ENCODE data around the gene RNF151. TPM values are rescaled to one million over a fixed set of nuclear protein-coding genes. Genes with fewer than 3 reads are reported as not detected.

Gene RNF151
- total and polyA plus RNA-seq, 2 of the 13 experiments (the other 11 are each of a cell fraction or from before 2014, with no cell fraction given) = not detected

DNA sequence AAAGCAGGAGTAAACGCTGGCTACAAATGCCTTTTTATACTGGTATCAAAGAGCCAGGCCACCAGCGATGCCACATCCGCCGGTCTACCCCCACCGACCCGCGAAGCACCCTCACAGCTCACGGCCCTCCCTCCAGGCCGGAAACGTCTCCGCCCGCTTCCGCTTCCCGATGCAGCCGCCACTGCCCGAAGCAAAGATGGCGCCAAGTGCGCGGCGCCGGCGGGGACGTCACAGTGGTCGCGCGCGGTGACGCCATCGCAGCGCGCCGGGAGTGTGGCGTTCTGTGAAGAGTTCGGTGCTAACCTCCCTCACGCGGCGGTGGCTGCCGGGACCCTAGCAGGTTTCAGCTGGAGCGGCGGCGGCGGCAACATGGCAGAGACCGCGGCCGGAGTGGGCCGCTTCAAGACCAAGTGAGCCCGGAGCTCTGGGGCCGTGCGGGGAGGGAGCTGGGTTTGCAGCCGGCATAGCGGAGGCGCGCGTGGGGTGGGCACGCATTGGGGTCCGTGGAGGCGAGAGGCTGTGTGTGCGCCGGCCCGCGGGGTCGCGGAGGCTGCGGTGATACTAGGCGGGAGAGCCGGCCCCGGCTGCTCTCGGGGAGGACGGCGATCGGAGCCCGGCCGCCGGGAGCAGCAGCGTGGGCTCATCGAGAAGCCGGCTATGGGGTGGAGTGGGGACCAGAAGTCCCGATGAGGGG is 5.3 kb downstream of the RNF151 start, which contains the start of gene TBL3 (continued):
- TF ChIP-seq SNRNP70 (IDR thresholded peaks at IDR 0.05; ENCODE audit: low read depth, low read length) (no peak), PAX8 (CRISPR knock-in tag; IDR thresholded peaks at IDR 0.05; ENCODE audit: borderline replicate concordance) (0 out of 2 replicates have a peak, but pooled peaks have one; percentile 86), MAFF (IDR thresholded peaks at IDR 0.05; ENCODE audit: low read depth, low read length) (no peak), RFXAP (CRISPR knock-in tag; IDR thresholded peaks at IDR 0.05; ENCODE audit: borderline replicate concordance) (no peak; the same call in 1 of the 2 replicates), NR2C2 (CRISPR knock-in tag; IDR thresholded peaks at IDR 0.05; ENCODE audit: borderline replicate concordance) (peak; percentile 95), KLF9 (CRISPR knock-in tag; IDR thresholded peaks at IDR 0.05; ENCODE audit: low read depth) (peak; percentile 84), PHF5A (CRISPR knock-in tag; IDR thresholded peaks at IDR 0.05; ENCODE audit: low read depth, unreplicated experiment) (no peak), PITX1 (CRISPR knock-in tag; IDR thresholded peaks at IDR 0.05) (peak; percentile 78; the same call in 1 of the 2 replicates), ZNF605 (CRISPR knock-in tag; IDR thresholded peaks at IDR 0.05) (peak; percentile 73; the same call in 1 of the 2 replicates), ZNF33A (CRISPR knock-in tag; IDR thresholded peaks at IDR 0.05; ENCODE audit: borderline replicate concordance) (no peak), HMG20B (CRISPR knock-in tag; conservative IDR thresholded peaks at IDR 0.05) (no peak), ZNF749 (CRISPR knock-in tag; IDR thresholded peaks at IDR 0.05; ENCODE audit: borderline replicate concordance) (peak; percentile 60; the same call in 1 of the 2 replicates), ARHGAP35 (CRISPR knock-in tag; IDR thresholded peaks at IDR 0.05; ENCODE audit: borderline replicate concordance) (peak; percentile 93), ZSCAN25 (CRISPR knock-in tag; IDR thresholded peaks at IDR 0.05) (peak; percentile 70; the same call in 1 of the 2 replicates), SAP130 (CRISPR knock-in tag; IDR thresholded peaks at IDR 0.05; ENCODE audit: low read depth) (peak; percentile 99), CREB1 (IDR thresholded peaks at IDR 0.05) (peak; percentile 100), CREB1 (CRISPR knock-in tag; IDR thresholded peaks at IDR 0.05) (peak; percentile 100), NFKBIZ (CRISPR knock-in tag; IDR thresholded peaks at IDR 0.05) (no peak; the same call in 1 of the 2 replicates), RXRB (CRISPR knock-in tag; IDR thresholded peaks at IDR 0.05; ENCODE audit: borderline replicate concordance) (peak; percentile 50), PAWR (CRISPR knock-in tag; IDR thresholded peaks at IDR 0.05; ENCODE audit: borderline replicate concordance) (peak; percentile 65; the same call in 1 of the 2 replicates), HIVEP1 (CRISPR knock-in tag; IDR thresholded peaks at IDR 0.05) (peak; percentile 92), NFE2L1 (CRISPR knock-in tag; IDR thresholded peaks at IDR 0.05; ENCODE audit: borderline replicate concordance) (0 out of 2 replicates have a peak, but pooled peaks have one; percentile 22), POGZ (CRISPR knock-in tag; IDR thresholded peaks at IDR 0.05) (peak; percentile 97)
- TF ChIP-seq, protein P1, sequence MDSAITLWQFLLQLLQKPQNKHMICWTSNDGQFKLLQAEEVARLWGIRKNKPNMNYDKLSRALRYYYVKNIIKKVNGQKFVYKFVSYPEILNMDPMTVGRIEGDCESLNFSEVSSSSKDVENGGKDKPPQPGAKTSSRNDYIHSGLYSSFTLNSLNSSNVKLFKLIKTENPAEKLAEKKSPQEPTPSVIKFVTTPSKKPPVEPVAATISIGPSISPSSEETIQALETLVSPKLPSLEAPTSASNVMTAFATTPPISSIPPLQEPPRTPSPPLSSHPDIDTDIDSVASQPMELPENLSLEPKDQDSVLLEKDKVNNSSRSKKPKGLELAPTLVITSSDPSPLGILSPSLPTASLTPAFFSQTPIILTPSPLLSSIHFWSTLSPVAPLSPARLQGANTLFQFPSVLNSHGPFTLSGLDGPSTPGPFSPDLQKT (CRISPR knock-in tag; IDR thresholded peaks at IDR 0.05; ENCODE audit: borderline replicate concordance) = no peak
- TF ChIP-seq, protein P2, sequence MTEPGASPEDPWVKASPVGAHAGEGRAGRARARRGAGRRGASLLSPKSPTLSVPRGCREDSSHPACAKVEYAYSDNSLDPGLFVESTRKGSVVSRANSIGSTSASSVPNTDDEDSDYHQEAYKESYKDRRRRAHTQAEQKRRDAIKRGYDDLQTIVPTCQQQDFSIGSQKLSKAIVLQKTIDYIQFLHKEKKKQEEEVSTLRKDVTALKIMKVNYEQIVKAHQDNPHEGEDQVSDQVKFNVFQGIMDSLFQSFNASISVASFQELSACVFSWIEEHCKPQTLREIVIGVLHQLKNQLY (CRISPR knock-in tag; IDR thresholded peaks at IDR 0.05) = peak; percentile 40; the same call in 1 of the 2 replicates
- TF ChIP-seq, protein P3, sequence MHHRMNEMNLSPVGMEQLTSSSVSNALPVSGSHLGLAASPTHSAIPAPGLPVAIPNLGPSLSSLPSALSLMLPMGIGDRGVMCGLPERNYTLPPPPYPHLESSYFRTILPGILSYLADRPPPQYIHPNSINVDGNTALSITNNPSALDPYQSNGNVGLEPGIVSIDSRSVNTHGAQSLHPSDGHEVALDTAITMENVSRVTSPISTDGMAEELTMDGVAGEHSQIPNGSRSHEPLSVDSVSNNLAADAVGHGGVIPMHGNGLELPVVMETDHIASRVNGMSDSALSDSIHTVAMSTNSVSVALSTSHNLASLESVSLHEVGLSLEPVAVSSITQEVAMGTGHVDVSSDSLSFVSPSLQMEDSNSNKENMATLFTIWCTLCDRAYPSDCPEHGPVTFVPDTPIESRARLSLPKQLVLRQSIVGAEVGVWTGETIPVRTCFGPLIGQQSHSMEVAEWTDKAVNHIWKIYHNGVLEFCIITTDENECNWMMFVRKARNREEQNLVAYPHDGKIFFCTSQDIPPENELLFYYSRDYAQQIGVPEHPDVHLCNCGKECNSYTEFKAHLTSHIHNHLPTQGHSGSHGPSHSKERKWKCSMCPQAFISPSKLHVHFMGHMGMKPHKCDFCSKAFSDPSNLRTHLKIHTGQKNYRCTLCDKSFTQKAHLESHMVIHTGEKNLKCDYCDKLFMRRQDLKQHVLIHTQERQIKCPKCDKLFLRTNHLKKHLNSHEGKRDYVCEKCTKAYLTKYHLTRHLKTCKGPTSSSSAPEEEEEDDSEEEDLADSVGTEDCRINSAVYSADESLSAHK (CRISPR knock-in tag; IDR thresholded peaks at IDR 0.05; ENCODE audit: borderline replicate concordance) = no peak
- TF ChIP-seq, protein P4, sequence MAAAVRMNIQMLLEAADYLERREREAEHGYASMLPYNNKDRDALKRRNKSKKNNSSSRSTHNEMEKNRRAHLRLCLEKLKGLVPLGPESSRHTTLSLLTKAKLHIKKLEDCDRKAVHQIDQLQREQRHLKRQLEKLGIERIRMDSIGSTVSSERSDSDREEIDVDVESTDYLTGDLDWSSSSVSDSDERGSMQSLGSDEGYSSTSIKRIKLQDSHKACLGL (CRISPR knock-in tag; IDR thresholded peaks at IDR 0.05) = peak; percentile 91

All from HepG2 (cell line).